Fibroblast of villous mesenchyme (primary cell): ENCODE data around the gene KRTAP9-3. TPM values are rescaled to one million over a fixed set of nuclear protein-coding genes. Genes with fewer than 3 reads are reported as not detected.
"Not testable (repeated sequence)": the region's sequence is repeated elsewhere in the genome, so short reads cannot be mapped to it uniquely, and the experiment has no call there.

Source experiments
- DNase-seq: peaks from one replicate; pipeline ENCODE4 v3.0.0-alpha.2; 2010; ENCODE audit warnings: low read depth
- H3K4me3 ChIP-seq: 2 replicates; pipeline ENCODE4 v1.5.1; 2011; ENCODE audit warnings: low read depth, mild to moderate bottlenecking, low read length
- small RNA-seq: library from RNA; depleted of rRNA; stranded (forward); fragments of <200 nt; gene quantifications from one replicate; pipeline ENCODE3, GENCODE V24; 2012
- total RNA-seq: library from RNA; depleted of rRNA; stranded (reverse); fragments of >200 nt; gene quantifications from 2 replicates; pipeline ENCODE4 v1.2.3, GENCODE V29; 2012
- TF ChIP-seq, protein P1 (sequence below): IDR thresholded peaks from 2 replicates; pipeline ENCODE4 v1.5.1; 2012; ENCODE audit warnings: low read depth, mild to moderate bottlenecking, low read length; ENCODE audit not compliant: insufficient read depth

The KRTAP9-3 gene
- total RNA-seq, 1 donor, result not detected

DNA sequence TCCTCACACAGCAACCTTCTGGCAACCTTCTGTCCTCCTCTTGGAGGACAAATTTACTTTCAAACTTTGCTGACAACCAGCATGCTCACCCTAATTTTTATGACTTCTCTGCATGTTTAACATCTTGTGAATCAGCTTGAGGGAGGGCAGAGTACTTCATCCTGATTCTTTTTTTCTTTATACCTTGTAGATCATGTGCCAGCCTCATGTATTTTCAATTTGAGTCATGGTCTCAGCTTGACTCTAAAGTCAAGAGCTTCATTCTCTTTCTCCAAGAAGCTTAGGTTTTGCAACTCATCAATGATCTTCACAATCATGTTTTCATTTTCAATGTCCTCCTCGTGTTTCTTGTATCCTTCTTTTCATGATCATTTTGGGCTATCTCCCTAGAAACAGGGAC, 39.6 kb downstream of the KRTAP9-3 start:
- DNase-seq, result no peak
- TF ChIP-seq, protein P1, sequence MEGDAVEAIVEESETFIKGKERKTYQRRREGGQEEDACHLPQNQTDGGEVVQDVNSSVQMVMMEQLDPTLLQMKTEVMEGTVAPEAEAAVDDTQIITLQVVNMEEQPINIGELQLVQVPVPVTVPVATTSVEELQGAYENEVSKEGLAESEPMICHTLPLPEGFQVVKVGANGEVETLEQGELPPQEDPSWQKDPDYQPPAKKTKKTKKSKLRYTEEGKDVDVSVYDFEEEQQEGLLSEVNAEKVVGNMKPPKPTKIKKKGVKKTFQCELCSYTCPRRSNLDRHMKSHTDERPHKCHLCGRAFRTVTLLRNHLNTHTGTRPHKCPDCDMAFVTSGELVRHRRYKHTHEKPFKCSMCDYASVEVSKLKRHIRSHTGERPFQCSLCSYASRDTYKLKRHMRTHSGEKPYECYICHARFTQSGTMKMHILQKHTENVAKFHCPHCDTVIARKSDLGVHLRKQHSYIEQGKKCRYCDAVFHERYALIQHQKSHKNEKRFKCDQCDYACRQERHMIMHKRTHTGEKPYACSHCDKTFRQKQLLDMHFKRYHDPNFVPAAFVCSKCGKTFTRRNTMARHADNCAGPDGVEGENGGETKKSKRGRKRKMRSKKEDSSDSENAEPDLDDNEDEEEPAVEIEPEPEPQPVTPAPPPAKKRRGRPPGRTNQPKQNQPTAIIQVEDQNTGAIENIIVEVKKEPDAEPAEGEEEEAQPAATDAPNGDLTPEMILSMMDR, result no peak
- no peak overlapping the region for H3K4me3 ChIP-seq

DNA sequence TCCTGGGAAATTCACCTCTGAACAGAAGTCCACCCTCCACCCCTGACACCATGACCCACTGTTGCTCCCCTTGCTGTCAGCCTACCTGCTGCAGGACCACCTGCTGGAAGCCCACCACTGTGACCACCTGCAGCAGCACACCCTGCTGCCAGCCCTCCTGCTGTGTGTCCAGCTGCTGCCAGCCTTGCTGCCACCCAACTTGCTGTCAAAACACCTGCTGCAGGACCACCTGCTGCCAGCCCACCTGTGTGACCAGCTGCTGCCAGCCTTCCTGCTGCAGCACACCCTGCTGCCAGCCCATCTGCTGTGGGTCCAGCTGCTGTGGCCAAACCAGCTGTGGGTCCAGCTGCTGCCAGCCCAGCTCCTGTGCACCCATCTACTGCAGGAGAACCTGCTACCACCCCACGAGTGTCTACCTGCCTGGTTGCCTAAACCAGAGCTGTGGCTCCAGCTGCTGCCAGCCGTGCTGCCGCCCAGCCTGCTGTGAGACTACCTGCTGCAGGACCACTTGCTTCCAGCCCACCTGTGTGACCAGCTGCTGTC, 43.5 kb downstream of the KRTAP9-3 start, which contains the start of gene KRTAP9-7:
KRTAP9-7 (plus strand) TSS at position 51 of the 543 bp plus-strand sequence; CDS start at position 51, 0 bp downstream.
- not testable (repeated sequence) for DNase-seq, H3K4me3 ChIP-seq

DNA sequence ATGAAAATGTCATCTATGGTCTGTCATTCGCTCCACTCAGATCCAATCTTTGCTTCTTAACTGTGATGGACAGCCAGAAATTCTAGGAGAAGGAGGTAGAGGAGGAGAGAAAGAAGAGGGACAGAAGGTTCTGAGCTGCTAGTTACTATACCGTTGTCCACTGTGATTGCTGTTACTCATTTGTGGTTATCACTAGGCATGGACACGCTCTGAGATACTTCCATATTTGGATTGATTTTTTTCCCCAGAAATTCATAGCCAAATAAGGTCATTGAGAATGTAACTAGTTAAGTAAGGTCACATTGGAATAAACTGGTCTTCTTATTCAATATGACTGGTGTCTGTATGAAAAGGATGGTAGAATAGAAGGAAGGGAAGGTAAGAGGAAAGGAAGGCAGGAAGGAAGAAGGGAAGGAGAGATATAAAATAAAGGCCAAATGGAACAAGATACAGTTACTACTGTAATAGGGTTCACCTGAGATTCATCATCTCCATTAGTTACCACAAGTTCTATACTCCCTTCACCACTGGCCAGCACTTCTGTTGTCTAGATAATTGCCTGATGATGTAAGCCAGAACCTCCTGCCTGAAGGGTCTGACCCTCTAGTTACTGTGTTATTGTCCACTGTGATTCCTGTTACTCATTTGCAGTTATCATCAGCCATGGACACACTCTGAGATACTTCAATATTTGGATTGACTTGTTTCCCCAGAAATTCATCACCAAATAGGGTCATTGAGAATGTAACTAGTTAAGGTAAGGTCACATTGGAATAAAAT, 46.1 kb downstream of the KRTAP9-3 start:
- DNase-seq, result no peak
- TF ChIP-seq, protein P1, result no peak
- H3K4me3 ChIP-seq, result no peak overlapping the region

Small RNA genes lying within 50 kb of the gene (small RNA-seq; reads per million reads assigned to genes)
- gene KRTAP4-17P (not detected), gene KRTAP9-10P (not detected)

Other genes with a start within 250 kb of the KRTAP9-3 start
- gene KRT40, start 248.1 kb upstream of the KRTAP9-3 start, total RNA-seq, result not detected in 2 replicates
- gene KRTAP3-3, start 238.3 kb upstream of the KRTAP9-3 start, total RNA-seq, result not detected in 2 replicates
- gene KRTAP3-2, start 232.5 kb upstream of the KRTAP9-3 start, total RNA-seq, result not detected in 2 replicates
- gene KRTAP3-1, start 223.3 kb upstream of the KRTAP9-3 start, total RNA-seq, result not detected in 2 replicates
- gene KRTAP1-5, start 205.2 kb upstream of the KRTAP9-3 start, total RNA-seq, result 11.0 and 16.4 TPM in 2 replicates
- gene KRTAP1-4, start 202.3 kb upstream of the KRTAP9-3 start, total RNA-seq, result not detected in 2 replicates
- not detected in 2 replicates for gene KRTAP1-3, start 197.6 kb upstream of the KRTAP9-3 start, total RNA-seq
- gene KRTAP1-1, start 191.0 kb upstream of the KRTAP9-3 start, total RNA-seq, result not detected in 2 replicates
- gene KRTAP2-1, start 185.1 kb upstream of the KRTAP9-3 start, total RNA-seq, result not detected in 2 replicates
- not detected in 2 replicates for gene KRTAP2-2, start 177.2 kb upstream of the KRTAP9-3 start, total RNA-seq
- 0.32 TPM in 1 of 2 replicates, not detected in the other for gene KRTAP2-3, start 172.3 kb upstream of the KRTAP9-3 start, total RNA-seq
- not detected in 2 replicates for gene KRTAP2-4, start 166.6 kb upstream of the KRTAP9-3 start, total RNA-seq
- not detected in 2 replicates for gene KRTAP4-7, start 148.3 kb upstream of the KRTAP9-3 start, total RNA-seq
- gene KRTAP4-8, start 134.3 kb upstream of the KRTAP9-3 start, total RNA-seq, result not detected in 2 replicates
- gene KRTAP4-16, start 130.2 kb upstream of the KRTAP9-3 start, total RNA-seq, result not detected in 2 replicates
- not detected in 2 replicates for gene KRTAP4-9, start 127.1 kb upstream of the KRTAP9-3 start, total RNA-seq
- gene KRTAP4-11, start 114.1 kb upstream of the KRTAP9-3 start, total RNA-seq, result not detected in 2 replicates
- gene KRTAP4-12, start 108.3 kb upstream of the KRTAP9-3 start, total RNA-seq, result not detected in 2 replicates
- gene KRTAP4-6, start 91.9 kb upstream of the KRTAP9-3 start, total RNA-seq, result not detected in 2 replicates
- gene KRTAP4-5, start 82.6 kb upstream of the KRTAP9-3 start, total RNA-seq, result not detected in 2 replicates
- gene KRTAP4-4, start 71.7 kb upstream of the KRTAP9-3 start, total RNA-seq, result not detected in 2 replicates
- not detected in 2 replicates for gene KRTAP4-3, start 64.2 kb upstream of the KRTAP9-3 start, total RNA-seq
- gene KRTAP4-2, start 54.2 kb upstream of the KRTAP9-3 start, total RNA-seq, result not detected in 2 replicates
- gene KRTAP4-1, start 47.5 kb upstream of the KRTAP9-3 start, total RNA-seq, result not detected in 2 replicates
- not detected in 2 replicates for gene KRTAP9-1, start 42.6 kb upstream of the KRTAP9-3 start, total RNA-seq
- gene KRTAP9-2, start 5.8 kb upstream of the KRTAP9-3 start, total RNA-seq, result not detected in 2 replicates
- not detected in 2 replicates for gene KRTAP9-8, start 5.5 kb downstream of the KRTAP9-3 start, total RNA-seq
- not detected in 2 replicates for gene KRTAP9-4, start 17.2 kb downstream of the KRTAP9-3 start, total RNA-seq
- not detected in 2 replicates for gene KRTAP9-9, start 22.9 kb downstream of the KRTAP9-3 start, total RNA-seq
- not detected in 2 replicates for gene KRTAP9-6, start 32.9 kb downstream of the KRTAP9-3 start, total RNA-seq
- gene KRTAP9-7, start 43.2 kb downstream of the KRTAP9-3 start, total RNA-seq, result not detected in 2 replicates
- gene KRTAP29-1, start 70.4 kb downstream of the KRTAP9-3 start, total RNA-seq, result not detected in 2 replicates
- not detected in 2 replicates for gene KRTAP16-1, start 76.9 kb downstream of the KRTAP9-3 start, total RNA-seq
- not detected in 2 replicates for gene KRTAP17-1, start 83.3 kb downstream of the KRTAP9-3 start, total RNA-seq
- not detected in 2 replicates for gene KRT33A, start 118.4 kb downstream of the KRTAP9-3 start, total RNA-seq
- under 0.01 and 0.32 TPM in 2 replicates for gene KRT33B, start 137.4 kb downstream of the KRTAP9-3 start, total RNA-seq
- 26.7 and 28.9 TPM in 2 replicates for gene KRT34, start 149.9 kb downstream of the KRTAP9-3 start, total RNA-seq
- not detected in 2 replicates for gene KRT31, start 165.2 kb downstream of the KRTAP9-3 start, total RNA-seq
- gene KRT37, start 192.1 kb downstream of the KRTAP9-3 start, total RNA-seq, result not detected in 2 replicates
- under 0.01 TPM in 1 of 2 replicates, not detected in the other for gene KRT38, start 208.5 kb downstream of the KRTAP9-3 start, total RNA-seq
- gene KRT32, start 234.9 kb downstream of the KRTAP9-3 start, total RNA-seq, result not detected in 2 replicates
- not detected in 2 replicates for gene KRT35, start 248.7 kb downstream of the KRTAP9-3 start, total RNA-seq